Spleen (tissue), 11 donors: ENCODE results near the gene ANKRD52. TPM values are rescaled to one million over a fixed set of nuclear protein-coding genes. Genes with fewer than 3 reads are reported as not detected.

Experiments
- DNase-seq: peaks from one replicate; pipeline ENCODE4 v3.0.0-alpha.2; 2020
- H3K27ac ChIP-seq, 8 donors: fragments of 200-600 bp; sonication (generic) in 7 of 8; 1 replicate in 4 of 8; 2 replicates in 4 of 8; pipeline versions ENCODE4 v1.5.0 to v1.8.0; 2016 to 2021; ENCODE audit warnings: inconsistent platforms in 4 of 8, mild to moderate bottlenecking in 4 of 8, moderate library complexity in 1 of 8
- H3K27me3 ChIP-seq, 7 donors: fragments of 200-600 bp; sonication (generic) in 6 of 7; replicated peaks in 1 of 7; 1 replicate in 4 of 7; 2 replicates in 3 of 7; pipeline versions ENCODE4 v1.5.0 to v1.8.0; 2016 to 2021; ENCODE audit warnings: inconsistent platforms in 3 of 7, mild to moderate bottlenecking in 1 of 7
- H3K36me3 ChIP-seq, 6 donors: fragments of 200-600 bp; sonication (generic) in 5 of 6; 1 replicate in 4 of 6; 2 replicates in 2 of 6; pipeline versions ENCODE4 v1.5.0 to v1.8.0; 2016 to 2021; ENCODE audit warnings: inconsistent platforms in 2 of 6
- H3K4me1 ChIP-seq, 6 donors: fragments of 200-600 bp; sonication (generic) in 5 of 6; 1 replicate in 3 of 6; 2 replicates in 3 of 6; pipeline versions ENCODE4 v1.5.0 to v1.8.0; 2016 to 2021; ENCODE audit warnings: inconsistent platforms in 3 of 6
- H3K4me3 ChIP-seq, 8 donors: fragments of 200-600 bp; sonication (generic) in 7 of 8; 1 replicate in 4 of 8; 2 replicates in 4 of 8; pipeline versions ENCODE4 v1.5.0 to v1.8.0; 2016 to 2021; ENCODE audit warnings: inconsistent platforms in 4 of 8, mild to moderate bottlenecking in 4 of 8, moderate library complexity in 2 of 8
- H3K9me3 ChIP-seq, 8 donors: fragments of 200-600 bp; sonication (generic) in 7 of 8; 1 replicate in 4 of 8; 2 replicates in 4 of 8; pipeline versions ENCODE4 v1.5.0 to v1.8.0; 2016 to 2021; ENCODE audit warnings: inconsistent platforms in 4 of 8
- CTCF ChIP-seq, 11 experiments: fragments of 200-600 bp in 7 of 11; fragments of 450-650 bp in 4 of 11; sonication (generic) in 4 of 11; IDR thresholded peaks in 8 of 11; conservative IDR thresholded peaks in 3 of 11; 1 replicate in 7 of 11; 2 replicates in 4 of 11; pipeline versions ENCODE4 v1.4.0 to v1.8.0; 2016 to 2021; ENCODE audit warnings: antibody characterized with exemption in 11 of 11, inconsistent platforms in 4 of 11, mild to moderate bottlenecking in 1 of 11
- POLR2A ChIP-seq, 3 donors: fragments of 450-650 bp; IDR thresholded peaks; one replicate each; pipeline ENCODE4 v1.5.1; 2017; ENCODE audit warnings: antibody characterized with exemption in 3 of 3, mild to moderate bottlenecking in 1 of 3
- POLR2AphosphoS5 ChIP-seq, 3 donors: sonication (generic); formaldehyde crosslinking; IDR thresholded peaks; one replicate each; pipeline ENCODE4 v1.5.1; 2017; ENCODE audit warnings: antibody characterized with exemption in 3 of 3
- WGBS, 5 donors: extraction: QIAGEN DNeasy Blood & Tissue Kit in 3 of 5; methylation state at CpG; one replicate each; pipeline versions ENCODE4 v1.1.5 to v1.1.7; 2013 to 2018; 5-methylcytosine and 5-hydroxymethylcytosine counted together
- intact Hi-C: fragments of 100-400 bp; cut with DNase I; formaldehyde crosslinking; loops from one replicate; pipeline ENCODE4 v1.15.0; 2023; ENCODE audit warnings: low total_unique reads
- polyA plus RNA-seq, 3 donors: library from polyadenylated mRNA; stranded (reverse); fragments of 200-250 nt; gene quantifications; one replicate each; pipeline ENCODE4 v1.2.1, GENCODE V29; 2013
- total RNA-seq, 7 donors: library from RNA; depleted of rRNA in 3 of 7; stranded (reverse); fragments of >200 nt in 3 of 7; fragmentation: NEBNext Ultra II Directional in 4 of 7; extraction: Animal tissue kit (Norgen Biotek cat#: 25700) in 4 of 7; gene quantifications; one replicate each; pipeline versions ENCODE4 v1.1.0 to v1.2.1, GENCODE V29; 2016 to 2021
- donor health status: healthy with polysubstance abuse.
- donor health status: DM: no; HTN: no; CAD: no; lungs with moderate emphysema.
- donor health status: DM: no; HTN: no; CAD: no.
- donor health status: Bipolar disorder and iron deficiency.
- donor health status: healthy.
- donor health status: DM: no; HTN: no; CAD: no.
- donor health status: DM: yes; HTN: yes; CAD: no.

The ANKRD52 gene
- total and polyA plus RNA-seq, 10 donors = 2.2 to 35.2 (median 25.5) TPM

DNA sequence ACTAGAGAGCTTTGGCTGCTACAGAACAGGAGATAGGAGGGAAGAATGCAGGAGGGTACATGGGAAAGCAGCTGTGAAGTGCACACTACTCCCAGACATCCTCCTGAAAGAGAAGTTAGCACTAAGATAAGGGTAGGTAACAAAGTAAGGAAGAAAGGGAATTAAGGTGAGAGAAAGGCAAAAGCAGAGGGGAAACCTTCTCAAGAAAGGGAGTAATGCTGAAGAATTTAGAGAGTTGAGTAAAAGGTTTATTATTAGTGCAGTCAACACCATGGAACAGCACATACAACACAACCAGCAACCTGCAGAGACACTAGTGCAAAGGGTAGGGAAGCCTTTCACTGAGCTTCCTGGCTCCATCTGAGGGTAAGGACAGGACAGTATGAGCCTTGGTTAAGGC, 53.9 kb downstream of the ANKRD52 start:
- Histone ChIP-seq H3K36me3 (peaks cover 0 to 55% (median 45%) of the 10 kb centered on the region in 6 donors), H3K27ac (peak overlapping the region in 1 of 8 donors; percentile 48), H3K4me3 (no peak overlapping the region), H3K27me3 (no peaks in the 10 kb centered on the region), H3K4me1 (peaks cover 3 to 36% (median 9%) of the 10 kb centered on the region in 6 donors), H3K9me3 (no peaks in the 10 kb centered on the region)
- TF ChIP-seq POLR2A (IDR thresholded peaks at IDR 0.05) (no peak), POLR2AphosphoS5 (IDR thresholded peaks at IDR 0.05) (no peak), CTCF (IDR thresholded peaks at IDR 0.05 in 8 of 11, conservative IDR thresholded peaks at IDR 0.05 in 3 of 11) (no peak)
- DNase-seq = no peak
- intact Hi-C loops = no loop called here

- DNase-seq = no peak
- H3K4me3 ChIP-seq = no peak overlapping the region
- H3K4me1 ChIP-seq = peaks cover 3 to 34% (median 9%) of the 10 kb centered on the region in 6 donors
- H3K27me3 ChIP-seq = no peaks in the 10 kb centered on the region
- WGBS, 5 donors = 79 to 89% (median 83%) methylated on average over 2 of the region's 2 CpGs
- H3K36me3 ChIP-seq = peaks cover 0 to 41% (median 33%) of the 10 kb centered on the region in 6 donors
- TF ChIP-seq POLR2A (IDR thresholded peaks at IDR 0.05) (no peak), CTCF (IDR thresholded peaks at IDR 0.05 in 8 of 11, conservative IDR thresholded peaks at IDR 0.05 in 3 of 11) (no peak), POLR2AphosphoS5 (IDR thresholded peaks at IDR 0.05) (no peak)
- intact Hi-C loops = no loop called here
- H3K9me3 ChIP-seq = no peaks in the 10 kb centered on the region
- peak overlapping the region in 1 of 8 donors; percentile 45 for H3K27ac ChIP-seq
These were observed 55.3 kb downstream of the ANKRD52 start for GRCh38 chr12:56202838-56203237.

DNA sequence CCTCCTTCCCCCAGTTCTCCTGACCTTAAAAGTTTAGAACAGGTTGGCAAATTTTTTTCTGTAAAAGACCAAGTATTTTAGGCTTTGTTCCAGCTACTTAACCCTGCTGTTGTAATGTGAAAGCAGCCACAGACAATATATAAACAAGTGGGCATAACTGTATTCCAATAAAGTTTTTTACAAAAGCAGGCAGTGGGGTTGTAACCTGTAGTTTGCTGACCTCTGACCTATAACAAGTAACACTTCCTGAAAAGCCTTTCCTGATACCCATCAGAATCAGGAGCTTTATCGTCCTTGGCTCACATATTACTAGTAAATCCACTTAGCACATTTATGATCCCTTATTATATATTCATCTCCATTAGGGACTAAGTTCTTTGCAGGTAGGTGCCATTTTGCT, 55.8 kb downstream of the ANKRD52 start:
- Histone ChIP-seq H3K9me3 (no peaks in the 10 kb centered on the region), H3K4me3 (no peak overlapping the region), H3K4me1 (peaks cover 3 to 31% (median 9%) of the 10 kb centered on the region in 6 donors), H3K27me3 (no peaks in the 10 kb centered on the region), H3K27ac (peak overlapping the region in 2 of 8 donors; percentile 33 to 45), H3K36me3 (peaks cover 0 to 36% (median 28%) of the 10 kb centered on the region in 6 donors)
- 52 to 71% (median 67%) methylated on average over 1 of the region's 1 CpG for WGBS, 5 donors
- DNase-seq = no peak
- TF ChIP-seq POLR2AphosphoS5 (IDR thresholded peaks at IDR 0.05) = no peak
- no peak for TF ChIP-seq POLR2A (IDR thresholded peaks at IDR 0.05)
- no peak for TF ChIP-seq CTCF (IDR thresholded peaks at IDR 0.05 in 8 of 11, conservative IDR thresholded peaks at IDR 0.05 in 3 of 11)
- intact Hi-C loops = no loop called here

- Histone ChIP-seq H3K27me3 (no peaks in the 10 kb centered on the region), H3K36me3 (peaks cover 0 to under 1% (median 0%) of the 10 kb centered on the region in 6 donors), H3K9me3 (no peaks in the 10 kb centered on the region), H3K4me3 (no peak overlapping the region), H3K4me1 (peaks cover 0 to 15% (median 6%) of the 10 kb centered on the region in 6 donors), H3K27ac (no peak overlapping the region)
- intact Hi-C loops = loop anchor here (10.0 kb wide), 1 partner anchor 56 kb away; the partner anchor contains the start of gene ANKRD52
- WGBS, 5 donors = 74 to 86% (median 81%) methylated on average over 1 of the region's 1 CpG
- no peak for DNase-seq
- TF ChIP-seq POLR2AphosphoS5 (IDR thresholded peaks at IDR 0.05) (no peak), POLR2A (IDR thresholded peaks at IDR 0.05) (no peak), CTCF (IDR thresholded peaks at IDR 0.05 in 8 of 11, conservative IDR thresholded peaks at IDR 0.05 in 3 of 11) (no peak)
These were observed 59.3 kb downstream of the ANKRD52 start for GRCh38 chr12:56198836-56199235.
